ENCODE results near the gene RPTOR. TPM values are rescaled to one million over a fixed set of nuclear protein-coding genes. Genes with fewer than 3 reads are reported as not detected.

The RPTOR gene
- polyA plus RNA-seq, 1 donor (not counting 4 experiments of a cell fraction or from before 2014, with no cell fraction given) = 4.0 TPM

GRCh38 chr17:80971704-80972304 lies 427.2 kb downstream of the RPTOR start:
- Histone ChIP-seq H3K4me3 (ENCODE audit: control insufficient read depth in 2 of 3, extremely low read depth in 1 of 3, insufficient read depth in 2 of 3, low read depth in 1 of 3, low read length in 3 of 3) (no peak overlapping the region), H4K20me1 (ENCODE audit: control insufficient read depth, extremely low read depth, insufficient read depth, low read length) (no peaks in the 10 kb centered on the region), H3K79me2 (ENCODE audit: control insufficient read depth, insufficient read depth, low read length) (no peaks in the 10 kb centered on the region), H3K4me2 (ENCODE audit: control insufficient read depth, extremely low read depth, insufficient read depth, low read depth, low read length) (no peak overlapping the region), H3K9me1 (ENCODE audit: control insufficient read depth, extremely low read depth, insufficient read depth, low read length) (no peaks in the 10 kb centered on the region), H3K4me1 (ENCODE audit: control insufficient read depth, extremely low read depth, insufficient read depth, low read length) (no peaks in the 10 kb centered on the region), H2AFZ (ENCODE audit: control insufficient read depth, low read length) (no peak overlapping the region), H3K27ac (ENCODE audit: control insufficient read depth, insufficient read depth, low read length) (no peak overlapping the region), H3K27me3 (ENCODE audit: control insufficient read depth, extremely low read depth, insufficient read depth, low read length) (peaks cover 27% of the 10 kb centered on the region), H3K36me3 (ENCODE audit: control insufficient read depth in 2 of 2, extremely low read depth in 1 of 2, insufficient read depth in 2 of 2, low read length in 2 of 2) (no peaks in the 10 kb centered on the region), H3K9ac (ENCODE audit: control insufficient read depth, extremely low read depth, insufficient read depth, low read length) (no peak overlapping the region), H3K9me3 (ENCODE audit: control insufficient read depth, low read depth, low read length) (no peaks in the 10 kb centered on the region)
- TF ChIP-seq CTCF (optimal IDR thresholded peaks at IDR 0.05 in 1 of 3, IDR thresholded peaks at IDR 0.05 in 1 of 3, conservative IDR thresholded peaks at IDR 0.05 in 1 of 3; ENCODE audit: extremely low read depth in 1 of 3, insufficient read depth in 2 of 3, low read length in 3 of 3) (no peak), EZH2 (IDR thresholded peaks at IDR 0.05; ENCODE audit: low read length) (no peak)
- FAIRE-seq (no peak), DNase-seq (ENCODE audit: low read depth, low spot score) (no peak)
- dilution Hi-C loops (cut with MboI; ENCODE audit: extremely low pct_ligation_motif_present, low sequenced_read_pairs) = no loop called here

- Histone ChIP-seq H3K9me1 (ENCODE audit: control insufficient read depth, extremely low read depth, insufficient read depth, low read length) (no peaks in the 10 kb centered on the region), H3K4me1 (ENCODE audit: control insufficient read depth, extremely low read depth, insufficient read depth, low read length) (no peaks in the 10 kb centered on the region), H3K27ac (ENCODE audit: control insufficient read depth, insufficient read depth, low read length) (no peak overlapping the region), H3K9me3 (ENCODE audit: control insufficient read depth, low read depth, low read length) (no peaks in the 10 kb centered on the region), H3K4me2 (ENCODE audit: control insufficient read depth, extremely low read depth, insufficient read depth, low read depth, low read length) (no peak overlapping the region), H4K20me1 (ENCODE audit: control insufficient read depth, extremely low read depth, insufficient read depth, low read length) (no peaks in the 10 kb centered on the region), H3K36me3 (ENCODE audit: control insufficient read depth in 2 of 2, extremely low read depth in 1 of 2, insufficient read depth in 2 of 2, low read length in 2 of 2) (no peaks in the 10 kb centered on the region), H3K79me2 (ENCODE audit: control insufficient read depth, insufficient read depth, low read length) (no peaks in the 10 kb centered on the region), H3K27me3 (ENCODE audit: control insufficient read depth, extremely low read depth, insufficient read depth, low read length) (peaks cover 8% of the 10 kb centered on the region), H2AFZ (ENCODE audit: control insufficient read depth, low read length) (no peak overlapping the region), H3K9ac (ENCODE audit: control insufficient read depth, extremely low read depth, insufficient read depth, low read length) (no peak overlapping the region), H3K4me3 (ENCODE audit: control insufficient read depth in 2 of 3, extremely low read depth in 1 of 3, insufficient read depth in 2 of 3, low read depth in 1 of 3, low read length in 3 of 3) (no peak overlapping the region)
- DNase-seq (ENCODE audit: low read depth, low spot score) (no peak), FAIRE-seq (no peak)
- TF ChIP-seq CTCF (optimal IDR thresholded peaks at IDR 0.05 in 1 of 3, IDR thresholded peaks at IDR 0.05 in 1 of 3, conservative IDR thresholded peaks at IDR 0.05 in 1 of 3; ENCODE audit: extremely low read depth in 1 of 3, insufficient read depth in 2 of 3, low read length in 3 of 3) (no peak), EZH2 (IDR thresholded peaks at IDR 0.05; ENCODE audit: low read length) (no peak)
- dilution Hi-C loops (cut with MboI; ENCODE audit: extremely low pct_ligation_motif_present, low sequenced_read_pairs) = no loop called here
These were observed 432.1 kb downstream of the RPTOR start for GRCh38 chr17:80976701-80977100.

Measured in keratinocyte (primary cell).